Measurements from ENCODE around the gene MROH2A.

MROH2A gene

DNA sequence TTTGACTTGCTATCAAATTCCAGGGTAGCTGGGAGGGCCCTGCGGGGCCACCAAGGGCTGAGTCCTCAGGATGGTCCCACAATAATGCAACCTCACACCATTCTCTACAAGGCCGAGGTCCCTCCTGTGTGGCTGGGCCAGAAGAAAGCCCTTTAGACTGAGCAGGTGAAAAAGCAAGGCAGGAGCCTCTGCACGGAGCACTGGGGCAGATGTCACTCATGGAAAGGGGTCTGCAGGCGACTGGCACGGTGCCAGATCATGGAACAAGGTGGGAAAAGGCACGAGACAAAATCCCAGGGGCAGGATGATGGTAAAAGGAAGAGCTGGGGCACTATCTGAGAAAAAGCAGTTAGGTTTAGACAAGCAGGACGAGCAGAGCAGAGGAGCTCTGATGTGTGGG is 60.1 kb downstream of the MROH2A start:
- no peak for DNase-seq

DNA sequence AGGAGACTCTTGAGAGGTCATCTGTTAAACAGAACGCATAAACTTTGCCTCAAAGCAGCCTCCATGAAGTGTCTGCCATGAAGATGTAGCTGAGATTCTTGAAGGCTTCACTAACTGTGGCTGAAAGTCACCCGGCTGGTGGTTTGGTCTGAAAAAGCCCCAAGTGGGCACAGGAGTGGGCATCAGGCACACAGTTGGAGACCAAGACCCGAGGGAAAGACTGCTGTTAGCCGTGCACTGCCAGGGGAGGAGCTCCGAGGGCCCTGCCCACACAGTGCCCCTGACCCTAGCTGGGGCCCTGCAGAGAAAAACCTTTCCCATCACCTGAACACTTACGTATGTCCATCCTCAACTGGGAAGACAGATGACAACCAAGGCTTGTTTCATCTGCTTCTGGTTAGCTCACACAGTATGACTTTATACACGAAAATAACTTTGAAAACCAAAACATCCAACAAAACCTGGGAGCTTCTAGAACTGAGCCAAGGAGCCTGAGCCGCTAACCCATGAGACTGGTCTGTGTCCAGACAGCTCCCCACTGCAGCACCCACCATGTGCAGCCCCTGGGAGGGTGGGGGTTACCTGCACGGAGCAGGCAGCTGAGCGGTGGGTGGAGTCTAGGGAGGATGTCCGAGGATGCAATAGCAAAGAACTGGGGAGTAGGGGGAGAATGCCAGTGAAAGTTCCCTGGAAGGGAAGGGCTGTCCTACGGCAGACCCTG is 60.8 kb downstream of the MROH2A start:
- DNase-seq, result peak; percentile 38

- no peak for DNase-seq
Observed at GRCh38 chr2:233839447-233839820, 61.3 kb downstream of the MROH2A start.

DNA sequence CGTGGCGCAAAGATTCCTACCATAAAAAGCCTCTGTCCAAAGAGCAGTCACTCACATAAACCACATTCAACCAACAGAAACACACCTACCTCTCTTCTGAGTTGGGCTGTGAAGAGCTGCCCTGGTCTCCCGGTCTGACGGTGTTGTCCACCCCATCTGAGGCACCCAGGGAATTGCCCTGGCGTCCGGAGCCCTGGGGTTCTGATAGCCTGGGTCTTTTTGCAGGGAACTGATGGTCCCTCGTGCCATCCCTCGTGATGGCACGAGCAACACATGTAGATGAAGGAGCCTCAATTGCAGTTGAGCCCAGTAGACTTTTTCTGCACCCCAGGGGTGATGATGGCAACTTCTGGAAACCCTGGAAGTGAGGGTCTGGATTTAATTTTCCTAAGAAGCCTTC is 62.4 kb downstream of the MROH2A start:
- no peak for DNase-seq

GRCh38 chr2:233841183-233841582 is 63.1 kb downstream of the MROH2A start:
- no peak for DNase-seq

GRCh38 chr2:233844064-233844807 is 66.1 kb downstream of the MROH2A start:
- no peak for DNase-seq

- no peak for DNase-seq
Observed at GRCh38 chr2:233844836-233845235, 66.7 kb downstream of the MROH2A start.

- peak; percentile 42 for DNase-seq
Observed at GRCh38 chr2:233845301-233846060, 67.4 kb downstream of the MROH2A start.

DNA sequence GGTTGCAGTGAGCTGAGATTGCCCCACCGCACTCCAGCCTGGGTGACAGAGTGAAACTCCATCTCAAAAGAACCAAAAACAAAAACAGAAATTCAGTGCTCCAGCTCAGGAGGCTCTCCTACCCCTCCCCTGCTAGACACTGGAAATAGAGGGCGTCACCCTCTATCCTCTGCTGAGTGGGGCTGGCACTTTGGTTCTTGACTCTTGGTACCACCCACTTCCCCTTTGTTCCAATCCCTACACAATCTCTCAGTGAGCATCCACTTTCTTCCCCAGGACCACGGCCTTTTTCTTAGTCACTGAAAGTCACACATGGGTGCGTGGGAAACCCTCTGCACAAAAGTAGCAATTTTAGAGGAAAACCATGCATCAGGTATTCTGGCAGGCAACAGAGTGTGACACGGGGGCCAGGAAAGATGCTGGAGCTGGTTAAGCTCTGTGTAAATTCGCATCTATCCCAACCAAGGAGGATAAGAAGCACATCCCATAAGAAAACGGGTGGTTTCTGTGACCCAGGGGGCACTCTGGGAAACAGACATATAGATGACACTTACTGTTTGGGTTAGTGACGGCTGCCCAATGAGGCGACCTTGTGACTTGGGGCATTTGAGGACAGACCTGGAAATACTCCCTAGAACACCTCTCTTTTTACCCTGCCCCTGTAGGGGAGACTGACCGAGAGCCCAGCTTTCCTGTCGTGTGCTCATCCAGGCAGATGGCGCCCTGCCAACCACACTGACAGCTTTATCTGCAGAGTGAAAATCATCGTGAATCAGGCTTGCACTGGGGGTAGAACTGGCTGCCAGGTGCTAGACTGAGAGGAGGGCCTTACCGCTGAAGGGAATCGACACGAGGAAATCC is 68.5 kb downstream of the MROH2A start:
- no peak for DNase-seq

DNA sequence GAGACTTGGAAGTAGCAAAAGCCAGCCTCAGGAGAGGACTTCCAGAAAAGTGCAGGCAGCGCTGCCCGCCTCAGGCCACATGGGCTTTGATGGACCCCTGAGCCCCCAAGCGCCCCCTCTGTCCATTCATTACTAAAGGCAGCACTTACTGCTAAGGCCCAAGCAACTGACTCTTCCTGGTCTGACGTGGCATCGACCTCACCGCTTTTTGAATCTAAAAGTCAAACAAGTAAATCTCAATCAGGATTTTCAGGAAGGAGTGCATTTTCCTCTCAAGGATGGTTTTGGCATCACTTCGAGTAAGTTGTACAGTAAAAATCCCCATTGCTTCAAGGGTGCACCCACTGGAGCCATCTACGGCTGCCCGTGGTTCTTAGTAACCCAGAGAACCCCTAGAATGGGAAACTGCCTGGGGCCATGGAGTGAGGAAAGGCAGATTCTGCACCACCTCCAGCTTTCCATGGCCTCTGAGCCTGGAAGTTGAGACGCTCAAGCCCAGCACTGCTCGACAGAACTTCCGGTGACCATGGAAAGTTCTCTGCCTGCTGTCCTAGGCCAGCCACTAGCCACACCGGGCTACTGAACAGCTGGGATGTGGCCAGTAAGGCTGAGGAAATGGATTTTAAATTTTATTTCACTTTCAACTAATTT is 69.2 kb downstream of the MROH2A start:
- no peak for DNase-seq

- DNase-seq, result no peak
Observed at GRCh38 chr2:233848276-233848675, 70.1 kb downstream of the MROH2A start.

- DNase-seq, result no peak
Observed at GRCh38 chr2:233849607-233850271, 71.6 kb downstream of the MROH2A start.

GRCh38 chr2:233850745-233851144 is 72.6 kb downstream of the MROH2A start:
- DNase-seq, result no peak

DNA sequence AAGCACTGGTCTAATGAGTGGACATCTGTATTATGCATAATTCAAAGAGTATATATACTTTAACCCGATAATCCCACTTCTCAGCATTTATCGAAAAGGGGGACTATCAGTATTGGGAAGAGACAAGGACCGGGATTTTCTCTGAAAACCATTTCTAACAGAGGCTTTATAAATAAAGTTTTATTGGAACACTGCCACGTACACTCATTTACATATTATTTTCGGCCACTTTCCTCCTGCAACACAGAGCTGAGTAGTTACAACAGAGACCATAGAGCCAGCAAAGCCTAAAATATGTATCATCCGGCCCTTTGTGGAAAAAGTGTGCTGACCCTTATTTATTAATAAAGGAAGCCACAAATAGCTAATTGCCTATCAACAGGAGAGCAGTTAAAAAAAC is 73.0 kb downstream of the MROH2A start:
- no peak for DNase-seq

GRCh38 chr2:233852056-233852455 is 73.9 kb downstream of the MROH2A start:
- DNase-seq, result no peak

DNA sequence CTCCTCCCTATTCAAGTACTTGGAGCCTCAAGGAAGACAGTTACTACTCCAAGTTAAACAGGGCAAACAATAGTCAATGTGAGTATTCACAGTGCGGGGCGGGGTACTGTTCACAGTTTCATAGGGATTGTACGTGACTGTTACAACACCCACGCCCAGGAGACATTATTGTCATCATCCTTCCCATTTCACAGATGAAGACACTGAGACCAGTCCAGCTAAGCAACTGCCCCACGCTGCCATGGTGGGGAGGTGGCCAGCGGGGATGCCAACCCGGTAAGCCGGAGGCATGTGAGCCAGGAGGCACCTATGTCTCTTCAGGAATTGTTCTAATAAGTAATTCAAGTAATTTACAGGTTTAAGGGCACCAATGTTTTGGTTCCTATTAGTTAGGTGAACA is 75.2 kb downstream of the MROH2A start:
- no peak for DNase-seq

GRCh38 chr2:233853883-233854240 is 75.7 kb downstream of the MROH2A start:
- DNase-seq, result no peak

- DNase-seq, result peak; percentile 93
Observed at GRCh38 chr2:233854241-233854981, 76.3 kb downstream of the MROH2A start, which contains the start of gene HJURP. Gene HJURP (minus strand): TSS chr2:233854535. CDS start chr2:233854500, 35 bp downstream.

DNA sequence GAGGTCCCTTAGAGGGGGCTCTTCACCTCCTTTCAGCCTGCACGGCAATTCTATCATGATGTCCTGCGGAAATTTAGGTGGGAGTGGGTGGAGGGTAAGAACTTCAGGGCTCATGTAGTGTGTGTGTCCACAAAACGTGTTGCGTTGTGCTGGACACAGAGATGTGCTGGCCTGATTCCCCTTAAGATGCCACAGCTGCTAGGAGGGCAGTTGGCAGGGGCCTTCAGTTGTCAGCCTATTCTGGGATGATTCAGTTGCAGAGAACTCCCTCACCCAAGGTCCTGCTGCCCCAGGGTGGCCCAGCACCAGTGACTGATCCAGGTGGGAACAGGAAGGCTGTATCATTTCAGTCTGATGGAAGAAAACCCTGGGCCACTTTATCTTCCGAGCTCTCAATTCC is 77.2 kb downstream of the MROH2A start:
- no peak for DNase-seq

DNA sequence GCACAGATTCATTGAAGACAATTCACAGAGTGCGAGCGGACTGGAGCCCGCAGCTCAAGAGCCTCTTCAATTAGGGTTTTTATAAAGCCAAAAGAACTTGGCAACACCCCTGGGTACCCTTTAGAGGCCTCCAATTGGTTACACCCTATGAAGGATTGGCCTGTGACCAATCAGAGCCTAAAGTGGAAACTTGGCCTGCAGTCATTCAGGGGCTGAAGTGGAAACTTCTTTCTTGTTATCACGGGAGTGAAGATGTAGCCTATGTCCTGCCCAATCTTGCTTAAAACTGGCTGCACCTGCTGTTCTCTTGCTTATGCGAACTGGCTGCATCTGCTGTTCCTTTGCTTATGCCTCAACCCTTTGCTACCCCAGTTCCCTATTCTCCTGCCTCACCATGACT is 78.1 kb downstream of the MROH2A start:
- DNase-seq, result no peak
